Trophoblast cell (in vitro differentiated cells and primary cell): ENCODE data around the gene IL17REL.

Experiments used
- DNase-seq, 2 donors: peaks; one replicate each; pipeline ENCODE4 v3.0.0-alpha.2; 2016
- H2AFZ ChIP-seq: 2 replicates; pipeline ENCODE4 v1.6.1; 2013; ENCODE audit warnings: low read length, moderate library complexity, mild to moderate bottlenecking; ENCODE audit not compliant: insufficient read depth, poor library complexity
- H2AK5ac ChIP-seq: 2 replicates; pipeline ENCODE4 v1.6.1; 2013; ENCODE audit warnings: mild to moderate bottlenecking, low read length
- H2BK120ac ChIP-seq: 2 replicates; pipeline ENCODE4 v1.6.1; 2013; ENCODE audit warnings: low read length, mild to moderate bottlenecking, moderate library complexity; ENCODE audit not compliant: insufficient read depth, poor library complexity
- H2BK12ac ChIP-seq: 2 replicates; pipeline ENCODE4 v1.6.1; 2013; ENCODE audit warnings: mild to moderate bottlenecking, low read length, moderate library complexity
- H2BK5ac ChIP-seq: 2 replicates; pipeline ENCODE4 v1.6.1; 2013; ENCODE audit warnings: low read length, low read depth, moderate library complexity, mild to moderate bottlenecking; ENCODE audit not compliant: poor library complexity
- H3K14ac ChIP-seq: 2 replicates; pipeline ENCODE4 v1.6.1; 2013; ENCODE audit warnings: mild to moderate bottlenecking, low read length
- H3K18ac ChIP-seq: 2 replicates; pipeline ENCODE4 v1.6.1; 2013; ENCODE audit warnings: mild to moderate bottlenecking, low read length
- H3K23ac ChIP-seq: 2 replicates; pipeline ENCODE4 v1.6.1; 2013; ENCODE audit warnings: low read length
- H3K27ac ChIP-seq: 2 replicates; pipeline ENCODE4 v1.5.1; 2013; ENCODE audit warnings: low read depth, mild to moderate bottlenecking, inconsistent platforms, low read length, moderate library complexity
- H3K27me3 ChIP-seq: 2 replicates; pipeline ENCODE4 v1.6.1; 2013; ENCODE audit warnings: inconsistent platforms, mild to moderate bottlenecking, low read length, moderate library complexity; ENCODE audit not compliant: insufficient read depth
- H3K36me3 ChIP-seq, 2 experiments: 1 replicate in 1 of 2; 2 replicates in 1 of 2; pipeline ENCODE4 v1.6.1; 2013; ENCODE audit warnings: low read length in 2 of 2, mild to moderate bottlenecking in 2 of 2, moderate library complexity in 1 of 2; ENCODE audit not compliant: insufficient read depth in 2 of 2, control insufficient read depth in 1 of 2
- H3K4ac ChIP-seq: 2 replicates; pipeline ENCODE4 v1.6.1; 2013; ENCODE audit warnings: low read depth, mild to moderate bottlenecking, low read length, moderate library complexity
- H3K4me1 ChIP-seq, 2 experiments: 1 replicate in 1 of 2; 2 replicates in 1 of 2; pipeline ENCODE4 v1.6.1; 2013; ENCODE audit warnings: low read length in 2 of 2, mild to moderate bottlenecking in 2 of 2, moderate library complexity in 1 of 2; ENCODE audit not compliant: insufficient read depth in 2 of 2, control insufficient read depth in 1 of 2
- H3K4me2 ChIP-seq: 2 replicates; pipeline ENCODE4 v1.6.1; 2013; ENCODE audit warnings: inconsistent platforms, mild to moderate bottlenecking, low read length, moderate library complexity
- H3K4me3 ChIP-seq: 2 replicates; pipeline ENCODE4 v1.5.1; 2013; ENCODE audit warnings: mild to moderate bottlenecking, low read depth, low read length, inconsistent platforms
- H3K79me1 ChIP-seq: one replicate; pipeline ENCODE4 v1.6.1; 2013; ENCODE audit warnings: low read length
- H3K79me2 ChIP-seq: 2 replicates; pipeline ENCODE4 v1.6.1; 2013; ENCODE audit warnings: low read length, mild to moderate bottlenecking; ENCODE audit not compliant: control insufficient read depth, insufficient read depth, poor library complexity
- H3K9ac ChIP-seq: 2 replicates; pipeline ENCODE4 v1.6.1; 2013; ENCODE audit warnings: mild to moderate bottlenecking, low read length
- H3K9me3 ChIP-seq: 2 replicates; pipeline ENCODE4 v1.6.1; 2013; ENCODE audit warnings: low read depth, mild to moderate bottlenecking, control low read depth, inconsistent platforms, low read length; ENCODE audit not compliant: insufficient read depth
- H4K12ac ChIP-seq: 2 replicates; pipeline ENCODE4 v1.6.1; 2013; ENCODE audit warnings: low read depth, mild to moderate bottlenecking, low read length, moderate library complexity
- H4K8ac ChIP-seq: 2 replicates; pipeline ENCODE4 v1.6.1; 2013; ENCODE audit warnings: low read depth, mild to moderate bottlenecking, low read length, moderate library complexity
- H4K91ac ChIP-seq: one replicate; pipeline ENCODE4 v1.6.1; 2013; ENCODE audit warnings: low read depth, mild to moderate bottlenecking, low read length, moderate library complexity
- WGBS: extraction: QIAGEN DNeasy Blood & Tissue Kit; methylation state at CpG from one replicate; pipeline ENCODE4 v1.1.7; 2013; ENCODE audit warnings: missing lambda C conversion rate; ENCODE audit not compliant: insufficient read length, insufficient coverage; ENCODE audit errors: extremely low coverage; 5-methylcytosine and 5-hydroxymethylcytosine counted together

IL17REL gene

DNA sequence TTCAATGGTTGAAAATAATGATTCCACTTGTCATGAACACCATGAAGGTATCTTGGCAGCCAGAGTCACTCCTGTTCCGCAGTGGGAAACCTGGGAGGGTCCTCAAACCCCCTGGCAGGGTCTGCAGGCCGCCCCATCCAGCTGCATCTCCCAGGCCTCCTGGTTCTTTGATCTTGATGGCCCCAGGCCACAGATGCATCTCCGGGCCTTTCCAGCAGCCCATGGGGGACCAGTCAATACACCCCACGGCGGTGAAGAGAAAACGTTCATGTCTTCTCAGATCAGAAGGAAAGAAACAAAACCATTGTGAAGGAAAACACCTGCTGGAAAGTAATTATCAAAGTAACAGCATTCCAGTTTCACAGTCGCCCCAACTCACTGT lies 47.3 kb upstream of the IL17REL start:
- Histone ChIP-seq H3K4ac (no peak overlapping the region), H2AK5ac (no peak overlapping the region), H3K4me1 (peaks cover 0 to 10% of the 10 kb centered on the region in 2 experiments), H3K18ac (no peak overlapping the region), H2BK5ac (no peak overlapping the region), H3K4me2 (no peak overlapping the region), H3K79me2 (no peaks in the 10 kb centered on the region), H3K79me1 (no peaks in the 10 kb centered on the region), H3K27ac (no peak overlapping the region), H3K9me3 (peaks cover 1% of the 10 kb centered on the region), H4K8ac (no peak overlapping the region), H3K14ac (no peak overlapping the region), H3K36me3 (no peaks in the 10 kb centered on the region), H3K4me3 (no peak overlapping the region), H4K91ac (no peak overlapping the region), H2BK120ac (no peak overlapping the region), H3K9ac (no peak overlapping the region), H2BK12ac (no peak overlapping the region), H3K23ac (no peak overlapping the region), H3K27me3 (peaks cover 20% of the 10 kb centered on the region), H2AFZ (no peak overlapping the region), H4K12ac (no peak overlapping the region)
- WGBS, result no CpG with 5 or more reads among the region's 7 CpGs
- DNase-seq, result no peak

DNA sequence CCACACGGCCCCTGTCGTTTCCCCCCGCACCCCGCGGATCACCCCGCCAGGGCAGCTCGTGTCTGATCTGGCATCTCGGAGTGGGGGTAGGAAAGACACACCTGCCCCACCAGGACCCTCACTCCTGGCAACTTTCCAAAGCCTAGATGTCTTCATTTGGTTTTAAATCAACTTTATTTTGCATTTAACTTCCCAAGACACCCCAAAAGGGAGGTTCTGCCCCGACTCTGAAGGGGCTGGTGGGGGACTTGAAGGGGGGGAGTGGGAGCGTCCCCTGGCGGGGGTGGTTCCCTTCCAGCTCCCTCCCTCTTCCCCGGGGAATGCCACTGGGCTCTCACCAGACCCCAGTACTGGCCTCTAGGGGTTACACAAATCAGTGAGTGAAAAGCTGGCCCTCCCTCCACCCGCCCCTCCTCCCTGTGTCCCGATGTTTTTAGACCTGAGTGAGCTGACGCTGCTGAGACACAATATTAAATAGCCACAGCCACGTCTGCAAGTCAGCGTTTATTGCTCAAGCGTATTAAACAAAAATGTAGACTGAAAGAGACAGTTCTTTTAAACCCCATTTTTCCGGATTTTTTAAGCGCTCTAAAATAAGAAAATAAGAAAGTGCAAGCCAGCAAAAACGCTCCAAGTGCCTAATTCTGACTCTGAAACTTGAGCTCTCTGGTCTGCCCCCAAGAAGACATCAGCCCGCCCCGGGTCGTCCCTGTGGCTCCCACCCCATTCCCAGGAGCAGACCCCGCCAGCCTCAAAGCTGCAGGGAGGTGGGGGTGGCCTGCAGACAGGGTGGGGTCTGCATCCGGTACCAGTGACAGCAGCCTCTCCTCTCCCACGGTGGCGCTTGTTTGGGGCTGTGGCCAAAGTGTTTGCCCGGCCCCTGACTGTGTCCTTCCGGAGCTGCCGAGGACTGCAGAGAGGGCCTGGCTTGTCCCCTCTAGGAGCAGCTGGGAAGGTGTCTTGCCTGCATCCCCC lies 46.6 kb upstream of the IL17REL start:
- H3K4me2 ChIP-seq, result peak overlapping the region; percentile 52
- no peak overlapping the region for H3K4ac ChIP-seq
- no CpG with 5 or more reads among the region's 31 CpGs for whole genome bisulfite sequencing
- no peak overlapping the region for H3K9ac ChIP-seq
- peak overlapping the region; percentile 49 for H4K8ac ChIP-seq
- H3K79me1 ChIP-seq, result no peaks in the 10 kb centered on the region
- H4K91ac ChIP-seq, result peak overlapping the region; percentile 13
- H3K14ac ChIP-seq, result no peak overlapping the region
- H4K12ac ChIP-seq, result no peak overlapping the region
- no peak overlapping the region for H3K23ac ChIP-seq
- no peak overlapping the region for H2AK5ac ChIP-seq
- no peak overlapping the region for H2AFZ ChIP-seq
- H3K18ac ChIP-seq, result no peak overlapping the region
- no peak overlapping the region for H2BK120ac ChIP-seq
- H3K36me3 ChIP-seq, result no peaks in the 10 kb centered on the region
- peaks cover 1% of the 10 kb centered on the region for H3K9me3 ChIP-seq
- peaks cover 20% of the 10 kb centered on the region for H3K27me3 ChIP-seq
- H2BK5ac ChIP-seq, result no peak overlapping the region
- H3K79me2 ChIP-seq, result no peaks in the 10 kb centered on the region
- peaks cover 0 to 10% of the 10 kb centered on the region in 2 experiments for H3K4me1 ChIP-seq
- no peak overlapping the region for H3K4me3 ChIP-seq
- H2BK12ac ChIP-seq, result peak overlapping the region; percentile 51
- DNase-seq, result no peak
- H3K27ac ChIP-seq, result no peak overlapping the region

GRCh38 chr22:50058061-50058905 lies 45.7 kb upstream of the IL17REL start, which contains the start of gene TTLL8:
Gene TTLL8 (minus strand): TSS chr22:50058298.
- H3K79me1 ChIP-seq, result no peaks in the 10 kb centered on the region
- H3K27me3 ChIP-seq, result peaks cover 20% of the 10 kb centered on the region
- WGBS, result no CpG with 5 or more reads among the region's 102 CpGs
- peaks cover 0 to 10% of the 10 kb centered on the region in 2 experiments for H3K4me1 ChIP-seq
- no peak for DNase-seq
- H3K23ac ChIP-seq, result no peak within 1 kb of the TSS
- no peak within 1 kb of the TSS for H3K18ac ChIP-seq
- H3K4me3 ChIP-seq, result no peak within 1 kb of the TSS
- H4K12ac ChIP-seq, result no peak within 1 kb of the TSS
- H4K8ac ChIP-seq, result peak within 1 kb of the TSS; percentile 49
- H3K79me2 ChIP-seq, result no peaks in the 10 kb centered on the region
- H4K91ac ChIP-seq, result peak within 1 kb of the TSS; percentile 13
- peaks cover 5% of the 10 kb centered on the region for H3K9me3 ChIP-seq
- H2AFZ ChIP-seq, result no peak within 1 kb of the TSS
- no peak within 1 kb of the TSS for H2BK120ac ChIP-seq
- H3K36me3 ChIP-seq, result no peaks in the 10 kb centered on the region
- H3K14ac ChIP-seq, result no peak within 1 kb of the TSS
- H2BK5ac ChIP-seq, result no peak within 1 kb of the TSS
- peak within 1 kb of the TSS; percentile 52 for H3K4me2 ChIP-seq
- no peak within 1 kb of the TSS for H3K9ac ChIP-seq
- no peak within 1 kb of the TSS for H2AK5ac ChIP-seq
- H3K4ac ChIP-seq, result no peak within 1 kb of the TSS
- peak within 1 kb of the TSS; percentile 51 for H2BK12ac ChIP-seq
- no peak within 1 kb of the TSS for H3K27ac ChIP-seq

- WGBS, result no CpG with 5 or more reads among the region's 14 CpGs
- no peak overlapping the region for H3K23ac ChIP-seq
- no peak overlapping the region for H2BK120ac ChIP-seq
- no peak overlapping the region for H4K91ac ChIP-seq
- no peak overlapping the region for H2BK12ac ChIP-seq
- H3K4ac ChIP-seq, result no peak overlapping the region
- H3K4me2 ChIP-seq, result no peak overlapping the region
- H4K8ac ChIP-seq, result no peak overlapping the region
- no peak overlapping the region for H2BK5ac ChIP-seq
- H3K18ac ChIP-seq, result no peak overlapping the region
- peaks cover 0 to 10% of the 10 kb centered on the region in 2 experiments for H3K4me1 ChIP-seq
- no peak overlapping the region for H4K12ac ChIP-seq
- H3K9me3 ChIP-seq, result peaks cover 5% of the 10 kb centered on the region
- no peaks in the 10 kb centered on the region for H3K79me1 ChIP-seq
- no peaks in the 10 kb centered on the region for H3K36me3 ChIP-seq
- peaks cover 20% of the 10 kb centered on the region for H3K27me3 ChIP-seq
- no peak overlapping the region for H2AFZ ChIP-seq
- H2AK5ac ChIP-seq, result no peak overlapping the region
- no peak overlapping the region for H3K9ac ChIP-seq
- H3K14ac ChIP-seq, result no peak overlapping the region
- H3K27ac ChIP-seq, result no peak overlapping the region
- no peak for DNase-seq
- no peak overlapping the region for H3K4me3 ChIP-seq
- no peaks in the 10 kb centered on the region for H3K79me2 ChIP-seq
These were observed 44.9 kb upstream of the IL17REL start for GRCh38 chr22:50057278-50058060.
